Body of pancreas (tissue), 4 donors: ENCODE measurements around the gene SLC26A3. TPM values are rescaled to one million over a fixed set of nuclear protein-coding genes. Genes with fewer than 3 reads are reported as not detected.

Source experiments
- ATAC-seq: fragments of 150-250 bp; one replicate; pipeline ENCODE4 v1.9.1; 2016
- DNase-seq, 4 donors: peaks; one replicate each; pipeline ENCODE4 v3.0.0-alpha.2; 2019
- H3K27ac ChIP-seq, 4 donors: fragments of 200-600 bp; sonication (generic); 1 replicate in 3 of 4; 2 replicates in 1 of 4; pipeline versions ENCODE4 v1.5.1 to v1.6.1; 2016 to 2019; ENCODE audit warnings: mild to moderate bottlenecking in 1 of 4, mixed read lengths in 1 of 4, moderate library complexity in 1 of 4
- H3K27me3 ChIP-seq, 2 donors: fragments of 200-600 bp; sonication (generic); one replicate each; pipeline ENCODE4 v1.6.0; 2016; ENCODE audit warnings: mild to moderate bottlenecking in 1 of 2
- H3K36me3 ChIP-seq, 2 donors: fragments of 200-600 bp; sonication (generic); replicated peaks in 1 of 2; 2 replicates each; pipeline ENCODE4 v1.5.1; 2016; ENCODE audit warnings: low read depth in 2 of 2; ENCODE audit not compliant: insufficient read depth in 1 of 2
- H3K4me1 ChIP-seq: fragments of 200-600 bp; sonication (generic); one replicate; pipeline ENCODE4 v1.6.0; 2016
- H3K4me3 ChIP-seq, 2 donors: fragments of 200-600 bp; sonication (generic); 1 replicate in 1 of 2; 2 replicates in 1 of 2; pipeline ENCODE4 v1.5.1; 2016 to 2019
- H3K9me3 ChIP-seq, 3 donors: fragments of 200-600 bp; sonication (generic); 1 replicate in 2 of 3; 2 replicates in 1 of 3; pipeline ENCODE4 v1.5.1; 2016
- CTCF ChIP-seq, 7 experiments: fragments of 450-650 bp in 4 of 7; fragments of 200-600 bp in 3 of 7; sonication (generic) in 3 of 7; IDR thresholded peaks; one replicate each; pipeline ENCODE4 v1.5.1; 2016 to 2019; ENCODE audit warnings: antibody characterized with exemption in 7 of 7
- POLR2A ChIP-seq, 3 donors: fragments of 450-650 bp; IDR thresholded peaks; one replicate each; pipeline ENCODE4 v1.6.1; 2016; ENCODE audit warnings: antibody characterized with exemption in 3 of 3, mild to moderate bottlenecking in 2 of 3
- WGBS, 2 donors: methylation state at CpG; one replicate each; pipeline ENCODE4 v1.1.5; 2017; 5-methylcytosine and 5-hydroxymethylcytosine counted together
- intact Hi-C: fragments of 100-400 bp; cut with DNase I; formaldehyde crosslinking; loops from one replicate; pipeline ENCODE4 v1.15.1; 2023
- total RNA-seq, 2 donors: library from RNA; depleted of rRNA; stranded (reverse); fragments of >200 nt; gene quantifications; one replicate each; pipeline ENCODE4 v1.1.0, GENCODE V29; 2016

Gene SLC26A3
- total RNA-seq, 2 donors from 2014 or later, result not detected

- peaks cover 27% of the 10 kb centered on the region for H3K4me1 ChIP-seq
- no peaks in the 10 kb centered on the region for H3K36me3 ChIP-seq
- ATAC-seq (no peak), DNase-seq (no peak)
- H3K27me3 ChIP-seq, result no peaks in the 10 kb centered on the region
- H3K27ac ChIP-seq, result no peak overlapping the region
- no peaks in the 10 kb centered on the region for H3K9me3 ChIP-seq
- TF ChIP-seq POLR2A (IDR thresholded peaks at IDR 0.05) (no peak), CTCF (IDR thresholded peaks at IDR 0.05) (no peak)
- 73 to 80% methylated on average over 1 of the region's 1 CpG for WGBS, 2 donors
- no peak overlapping the region for H3K4me3 ChIP-seq
- intact Hi-C loops, result no loop called here
Measured at GRCh38 chr7:107837145-107837512, 34.1 kb upstream of the SLC26A3 start.

DNA sequence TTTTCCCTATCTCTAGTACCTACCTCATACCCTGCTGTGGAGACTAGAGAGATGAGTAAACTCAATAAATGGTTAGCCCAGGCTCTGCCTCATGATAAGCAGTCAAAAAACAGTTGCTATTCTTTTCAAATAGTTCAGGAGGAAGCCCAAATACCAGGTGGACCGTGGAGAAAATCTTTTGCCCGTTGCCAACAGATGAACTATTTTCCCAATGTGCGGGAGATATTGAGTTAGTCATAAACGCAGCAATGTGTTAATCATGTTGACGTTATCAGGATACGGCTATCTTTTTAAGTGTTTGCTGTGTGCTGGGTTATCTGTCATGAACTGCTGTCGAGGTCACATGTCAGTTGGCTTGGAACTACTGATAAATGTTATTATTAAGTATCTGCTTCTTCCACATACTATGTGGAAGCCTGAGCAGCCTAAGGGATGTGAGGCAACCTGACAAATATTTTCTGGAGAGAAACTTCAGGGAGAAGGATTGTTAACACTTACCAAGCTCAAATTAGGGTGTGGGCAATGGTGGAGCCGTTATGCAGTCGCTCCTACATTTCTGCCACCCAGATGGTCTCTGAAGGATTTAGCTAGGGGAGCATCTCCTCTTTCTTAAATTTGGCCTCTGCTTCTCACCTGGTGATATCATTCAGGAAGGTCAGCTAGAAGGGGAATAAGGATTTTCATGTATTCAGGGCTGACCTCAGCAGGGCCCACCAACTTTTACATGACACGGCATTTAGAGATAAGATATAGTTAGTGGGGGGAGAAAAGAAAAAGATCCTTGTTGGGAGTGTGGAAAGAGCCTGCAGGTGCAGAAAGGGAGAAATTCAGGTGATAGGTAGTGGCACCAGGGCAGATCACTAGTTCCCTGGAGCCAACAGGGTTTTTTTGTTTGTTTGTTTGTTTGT lies 33.5 kb upstream of the SLC26A3 start:
- DNase-seq (peak in 2 of 4 donors; percentile 13 to 44), ATAC-seq (peak; percentile 92)
- H3K4me1 ChIP-seq, result peaks cover 27% of the 10 kb centered on the region
- no peaks in the 10 kb centered on the region for H3K9me3 ChIP-seq
- peak overlapping the region in 1 of 4 donors; percentile 18 for H3K27ac ChIP-seq
- H3K4me3 ChIP-seq, result no peak overlapping the region
- no peaks in the 10 kb centered on the region for H3K36me3 ChIP-seq
- TF ChIP-seq CTCF (IDR thresholded peaks at IDR 0.05) (no peak), POLR2A (IDR thresholded peaks at IDR 0.05) (no peak)
- H3K27me3 ChIP-seq, result no peaks in the 10 kb centered on the region
- intact Hi-C loops, result no loop called here
- 5 to 9% methylated on average over 10 of the region's 10 CpGs for WGBS, 2 donors

- Histone ChIP-seq H3K9me3 (no peaks in the 10 kb centered on the region), H3K27ac (no peak overlapping the region), H3K27me3 (no peaks in the 10 kb centered on the region), H3K4me3 (no peak overlapping the region), H3K4me1 (peaks cover 27% of the 10 kb centered on the region), H3K36me3 (no peaks in the 10 kb centered on the region)
- TF ChIP-seq CTCF (IDR thresholded peaks at IDR 0.05) (no peak), POLR2A (IDR thresholded peaks at IDR 0.05) (no peak)
- no peak for DNase-seq
- no peak for ATAC-seq
- 83 to 84% methylated on average over 1 of the region's 1 CpG for WGBS, 2 donors
- intact Hi-C loops, result no loop called here
Measured at GRCh38 chr7:107834401-107834800, 31.4 kb upstream of the SLC26A3 start.

GRCh38 chr7:107833684-107834106 lies 30.7 kb upstream of the SLC26A3 start:
- H3K9me3 ChIP-seq, result no peaks in the 10 kb centered on the region
- intact Hi-C loops, result no loop called here
- TF ChIP-seq POLR2A (IDR thresholded peaks at IDR 0.05) (no peak), CTCF (IDR thresholded peaks at IDR 0.05) (no peak)
- no peak overlapping the region for H3K27ac ChIP-seq
- peaks cover 27% of the 10 kb centered on the region for H3K4me1 ChIP-seq
- no peak overlapping the region for H3K4me3 ChIP-seq
- DNase-seq (no peak), ATAC-seq (no peak)
- 63 to 75% methylated on average over 7 of the region's 7 CpGs for WGBS, 2 donors
- no peaks in the 10 kb centered on the region for H3K36me3 ChIP-seq
- no peaks in the 10 kb centered on the region for H3K27me3 ChIP-seq

DNA sequence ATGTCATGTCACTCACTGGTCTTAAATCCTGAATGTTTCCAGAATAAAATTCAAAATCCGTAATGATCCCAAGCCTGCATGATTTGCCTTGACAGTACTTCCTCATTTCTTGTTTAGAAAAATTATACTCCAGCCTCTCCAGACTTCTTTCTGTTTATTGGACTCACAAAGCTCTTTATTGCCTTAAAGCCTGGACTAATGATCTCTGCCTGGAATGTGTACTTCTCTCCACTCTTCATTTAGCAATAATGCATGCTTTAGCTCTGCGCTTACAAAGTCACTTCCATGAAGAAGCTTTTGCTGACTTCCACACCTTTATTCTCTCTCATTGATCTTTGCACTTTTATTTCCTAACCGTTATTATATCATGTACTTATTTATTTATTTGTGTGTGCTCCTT lies 27.4 kb upstream of the SLC26A3 start:
- Histone ChIP-seq H3K4me1 (peaks cover 13% of the 10 kb centered on the region), H3K4me3 (no peak overlapping the region), H3K27ac (no peak overlapping the region), H3K36me3 (no peaks in the 10 kb centered on the region), H3K27me3 (no peaks in the 10 kb centered on the region), H3K9me3 (no peaks in the 10 kb centered on the region)
- 78 to 86% methylated on average over 3 of the region's 3 CpGs for WGBS, 2 donors
- no peak for TF ChIP-seq CTCF (IDR thresholded peaks at IDR 0.05)
- no peak for TF ChIP-seq POLR2A (IDR thresholded peaks at IDR 0.05)
- DNase-seq (no peak), ATAC-seq (no peak)
- intact Hi-C loops, result no loop called here
